GM18867 (cell line): ENCODE measurements around the gene AMDHD2.

Experiments
- ATAC-seq: cut with Tn5 transposase; IDR thresholded peaks from one replicate; pipeline ENCODE4 v1.9.1; 2021; ENCODE audit warnings: mild to moderate bottlenecking, moderate library complexity; ENCODE audit not compliant: unreplicated experiment

The AMDHD2 gene

GRCh38 chr16:2482708-2483534 lies 37.2 kb upstream of the AMDHD2 start:
- no peak for ATAC-seq

GRCh38 chr16:2483939-2484897 lies 36.0 kb upstream of the AMDHD2 start:
- ATAC-seq, result no peak

- ATAC-seq, result no peak
Measured at GRCh38 chr16:2484898-2485508, 35.2 kb upstream of the AMDHD2 start.

- ATAC-seq, result no peak
Measured at GRCh38 chr16:2485811-2486507, 34.2 kb upstream of the AMDHD2 start.

GRCh38 chr16:2486645-2487516 lies 33.3 kb upstream of the AMDHD2 start:
- peak; percentile 58 for ATAC-seq

- no peak for ATAC-seq
Measured at GRCh38 chr16:2487517-2487842, 32.7 kb upstream of the AMDHD2 start.

- ATAC-seq, result no peak
Measured at GRCh38 chr16:2487903-2488531, 32.2 kb upstream of the AMDHD2 start.

GRCh38 chr16:2489581-2489980 lies 30.6 kb upstream of the AMDHD2 start:
- ATAC-seq, result no peak

GRCh38 chr16:2490190-2491105 lies 29.7 kb upstream of the AMDHD2 start:
- no peak for ATAC-seq

- ATAC-seq, result no peak
Measured at GRCh38 chr16:2492292-2492691, 27.9 kb upstream of the AMDHD2 start.

GRCh38 chr16:2493605-2494004 lies 26.6 kb upstream of the AMDHD2 start:
- ATAC-seq, result no peak

- ATAC-seq, result no peak
Measured at GRCh38 chr16:2494616-2495015, 25.6 kb upstream of the AMDHD2 start.

GRCh38 chr16:2495041-2495440 lies 25.1 kb upstream of the AMDHD2 start:
- ATAC-seq, result no peak

- no peak for ATAC-seq
Measured at GRCh38 chr16:2496223-2497115, 23.7 kb upstream of the AMDHD2 start.

- no peak for ATAC-seq
Measured at GRCh38 chr16:2497116-2497630, 23.0 kb upstream of the AMDHD2 start.

- no peak for ATAC-seq
Measured at GRCh38 chr16:2497695-2498484, 22.3 kb upstream of the AMDHD2 start.
